ENCODE data around the gene PSMB10. TPM values are rescaled to one million over a fixed set of nuclear protein-coding genes. Genes with fewer than 3 reads are reported as not detected.

Gene PSMB10
- total and polyA plus RNA-seq, 2 of the 4 experiments (the other 2 are of a cell fraction), result 28.7 to 36.7 TPM

- H2AFZ ChIP-seq (replicated peaks; ENCODE audit: low read length, poor library complexity), result no peak overlapping the region
Observed at GRCh38 chr16:67962135-67962534, 25.5 kb upstream of the PSMB10 start.

More at GRCh38 chr16:67962135-67962534, 25.5 kb upstream of the PSMB10 start:
- Histone ChIP-seq H3K27ac (ENCODE audit: insufficient read depth, low read length) (no peak overlapping the region), H2AK9ac (replicated peaks; ENCODE audit: low read depth, low read length, poor library complexity) (peak overlapping the region; percentile 37), H3K9me1 (ENCODE audit: insufficient read depth, low read length) (peaks cover 66% of the 10 kb centered on the region), H2BK15ac (ENCODE audit: low read depth, low read length) (no peak overlapping the region), H2BK5ac (ENCODE audit: low read depth, low read length, poor library complexity, severe bottlenecking) (no peak overlapping the region), H3K4ac (ENCODE audit: low read depth, low read length) (no peak overlapping the region), H2BK120ac (ENCODE audit: low read depth, low read length) (no peak overlapping the region), H3K23ac (ENCODE audit: low read depth, low read length) (no peak overlapping the region), H3K4me2 (ENCODE audit: low read depth, low read length) (no peak overlapping the region), H2BK20ac (ENCODE audit: low read depth, low read length) (no peak overlapping the region), H3K14ac (replicated peaks; ENCODE audit: low read depth, low read length) (no peak overlapping the region), H3K27me3 (ENCODE audit: control insufficient read depth, insufficient read depth, low read length) (no peaks in the 10 kb centered on the region), H3K56ac (ENCODE audit: extremely low read depth, insufficient read depth, low read length) (no peak overlapping the region), H4K91ac (ENCODE audit: insufficient read depth, low read depth, low read length) (no peak overlapping the region), H3K79me1 (ENCODE audit: low read depth in 1 of 2, low read length in 2 of 2) (peaks cover 53 to 98% of the 10 kb centered on the region in 2 experiments), H3K36me3 (ENCODE audit: control insufficient read depth, insufficient read depth, low read length) (peaks cover 73% of the 10 kb centered on the region), H4K5ac (ENCODE audit: low read depth, low read length) (no peak overlapping the region), H4K8ac (ENCODE audit: low read depth in 2 of 2, low read length in 2 of 2) (no peak overlapping the region), H3K9me3 (ENCODE audit: control insufficient read depth, insufficient read depth, low read length) (no peaks in the 10 kb centered on the region), H3K18ac (ENCODE audit: low read depth, low read length) (no peak overlapping the region), H2AK5ac (ENCODE audit: low read depth, low read length) (no peak overlapping the region), H3K4me3 (ENCODE audit: insufficient read depth, low read depth, low read length) (no peak overlapping the region), H3K4me1 (ENCODE audit: control insufficient read depth, insufficient read depth, low read length) (peaks cover 52% of the 10 kb centered on the region), H3K9ac (ENCODE audit: low read depth, low read length) (no peak overlapping the region), H4K20me1 (ENCODE audit: insufficient read depth, low read length) (peaks cover 92% of the 10 kb centered on the region)
- no TSS peak for BruUV-seq (replicated peaks)
- ChIA-PET CTCF (no interaction called here), POLR2A (ENCODE audit: unreplicated experiment) (no interaction called here)
- in situ Hi-C loops (cut with MboI; ENCODE audit: low sequenced_read_pairs) (no loop called here), dilution Hi-C loops (cut with HindIII; ENCODE audit: low sequenced_read_pairs, unreplicated experiment) (no loop called here), intact Hi-C loops (cut with micrococcal nuclease) (loop anchor here (10.0 kb wide), 1 partner anchor 263 kb away; no protein-coding TSS in a partner anchor)
- 100% methylated on average over 2 of the region's 8 CpGs; no CpG with 5 or more reads in 1 of the 2 experiments for WGBS, 2 experiments (ENCODE audit: extremely low coverage in 2 of 2, insufficient read length in 1 of 2)
- ATAC-seq (ENCODE audit: low read depth) (no peak), DNase-seq (no peak)
- TF ChIP-seq MAZ (IDR thresholded peaks at IDR 0.05; ENCODE audit: borderline replicate concordance, low read depth, low read length) (no peak), CTCF (conservative IDR thresholded peaks at IDR 0.05; ENCODE audit: low read depth, low read length) (no peak), POLR2A (IDR thresholded peaks at IDR 0.05; ENCODE audit: low read depth, low read length) (no peak), RFX5 (IDR thresholded peaks at IDR 0.05; ENCODE audit: low read depth, low read length) (no peak), NFE2L2 (IDR thresholded peaks at IDR 0.05; ENCODE audit: low read depth, low read length) (no peak), ELK1 (IDR thresholded peaks at IDR 0.05; ENCODE audit: borderline replicate concordance, low read depth, low read length) (no peak)

All from IMR-90 (cell line).